Endometrium (tissue), 2 donors: ENCODE results near the gene PHTF2.
"Not testable (repeated sequence)": the region's sequence is repeated elsewhere in the genome, so short reads cannot be mapped to it uniquely, and the experiment has no call there.

ENCODE experiments used
- FAIRE-seq: peaks from 2 replicates; lab custom pipeline; 2012; peaks lifted over from hg19 to GRCh38; lab: Jason Lieb, UNC
- donor health status: control.
- donor health status: control.

Gene PHTF2

GRCh38 chr7:77991656-77992055, 193.1 kb downstream of the PHTF2 start:
- FAIRE-seq: no peak

GRCh38 chr7:77993838-77994237, 195.3 kb downstream of the PHTF2 start:
- no peak for FAIRE-seq

GRCh38 chr7:77995717-77996116, 197.1 kb downstream of the PHTF2 start:
- no peak for FAIRE-seq

- not testable (repeated sequence) for FAIRE-seq
Observed at GRCh38 chr7:77999168-77999567, 200.6 kb downstream of the PHTF2 start.

GRCh38 chr7:78002021-78002420, 203.4 kb downstream of the PHTF2 start:
- no peak for FAIRE-seq

- FAIRE-seq: no peak
Observed at GRCh38 chr7:78002715-78003114, 204.1 kb downstream of the PHTF2 start.

GRCh38 chr7:78006063-78006755, 207.6 kb downstream of the PHTF2 start:
- no peak for FAIRE-seq
